WTC11 (cell line): ENCODE results near the gene ARSA.

ENCODE experiments used
- ATF1 ChIP-seq: sonication (generic); formaldehyde crosslinking; IDR thresholded peaks from 2 replicates; pipeline ENCODE4 v1.8.1; 2023; ENCODE audit warnings: mild to moderate bottlenecking, moderate library complexity, missing genetic modification reagents
- CTCF ChIP-seq: fragments of 200-600 bp; IDR thresholded peaks from 2 replicates; pipeline ENCODE4 v1.8.0; 2022; ENCODE audit warnings: antibody characterized with exemption
- E2F1 ChIP-seq: sonication (generic); formaldehyde crosslinking; IDR thresholded peaks from 2 replicates; pipeline ENCODE4 v1.8.0; 2022; ENCODE audit warnings: mild to moderate bottlenecking, missing genetic modification reagents
- ESRRA ChIP-seq: sonication (generic); formaldehyde crosslinking; IDR thresholded peaks from 2 replicates; pipeline ENCODE4 v1.8.1; 2022; ENCODE audit warnings: mild to moderate bottlenecking, missing genetic modification reagents, borderline replicate concordance
- JAZF1 ChIP-seq: fragments of 250-450 bp; sonication (Bioruptor Pico); IDR thresholded peaks from 2 replicates; pipeline ENCODE4 v1.9.0; 2021; ENCODE audit warnings: moderate library complexity, mild to moderate bottlenecking, inconsistent platforms
- MAX ChIP-seq: sonication (generic); formaldehyde crosslinking; IDR thresholded peaks from 2 replicates; pipeline ENCODE4 v1.8.0; 2022; ENCODE audit warnings: mild to moderate bottlenecking, missing genetic modification reagents
- NFYB ChIP-seq: sonication (generic); formaldehyde crosslinking; conservative IDR thresholded peaks from 2 replicates; pipeline ENCODE4 v1.8.0; 2022; ENCODE audit warnings: low read depth, missing genetic modification reagents
- TCF7 ChIP-seq: sonication (generic); formaldehyde crosslinking; IDR thresholded peaks from 2 replicates; pipeline ENCODE4 v1.8.0; 2022; ENCODE audit warnings: mild to moderate bottlenecking, low read depth, missing genetic modification reagents, moderate library complexity
- ZNF396 ChIP-seq: fragments of 250-450 bp; sonication (Bioruptor Pico); IDR thresholded peaks from 2 replicates; pipeline ENCODE4 v1.8.0; 2021; ENCODE audit warnings: mild to moderate bottlenecking, moderate library complexity, borderline replicate concordance
- TF ChIP-seq, protein P1 (sequence below): sonication (generic); formaldehyde crosslinking; IDR thresholded peaks from 2 replicates; pipeline ENCODE4 v1.8.1; 2023; ENCODE audit warnings: mild to moderate bottlenecking, missing genetic modification reagents
- TF ChIP-seq, protein P2 (sequence below): sonication (generic); formaldehyde crosslinking; IDR thresholded peaks from 2 replicates; pipeline ENCODE4 v1.8.0; 2022; ENCODE audit warnings: missing genetic modification reagents
- TF ChIP-seq, protein P3 (sequence below): sonication (generic); formaldehyde crosslinking; conservative IDR thresholded peaks from 2 replicates; pipeline ENCODE4 v1.8.1; 2022; ENCODE audit warnings: mild to moderate bottlenecking, missing genetic modification reagents
- TF ChIP-seq, protein P4 (sequence below): sonication (generic); formaldehyde crosslinking; IDR thresholded peaks from 2 replicates; pipeline ENCODE4 v1.8.1; 2023; ENCODE audit warnings: mild to moderate bottlenecking, missing genetic modification reagents, moderate library complexity
- TF ChIP-seq, protein P5 (sequence below): sonication (generic); formaldehyde crosslinking; conservative IDR thresholded peaks from 2 replicates; pipeline ENCODE4 v1.8.1; 2023; ENCODE audit warnings: mild to moderate bottlenecking, low read depth, missing genetic modification reagents, moderate library complexity

DNA sequence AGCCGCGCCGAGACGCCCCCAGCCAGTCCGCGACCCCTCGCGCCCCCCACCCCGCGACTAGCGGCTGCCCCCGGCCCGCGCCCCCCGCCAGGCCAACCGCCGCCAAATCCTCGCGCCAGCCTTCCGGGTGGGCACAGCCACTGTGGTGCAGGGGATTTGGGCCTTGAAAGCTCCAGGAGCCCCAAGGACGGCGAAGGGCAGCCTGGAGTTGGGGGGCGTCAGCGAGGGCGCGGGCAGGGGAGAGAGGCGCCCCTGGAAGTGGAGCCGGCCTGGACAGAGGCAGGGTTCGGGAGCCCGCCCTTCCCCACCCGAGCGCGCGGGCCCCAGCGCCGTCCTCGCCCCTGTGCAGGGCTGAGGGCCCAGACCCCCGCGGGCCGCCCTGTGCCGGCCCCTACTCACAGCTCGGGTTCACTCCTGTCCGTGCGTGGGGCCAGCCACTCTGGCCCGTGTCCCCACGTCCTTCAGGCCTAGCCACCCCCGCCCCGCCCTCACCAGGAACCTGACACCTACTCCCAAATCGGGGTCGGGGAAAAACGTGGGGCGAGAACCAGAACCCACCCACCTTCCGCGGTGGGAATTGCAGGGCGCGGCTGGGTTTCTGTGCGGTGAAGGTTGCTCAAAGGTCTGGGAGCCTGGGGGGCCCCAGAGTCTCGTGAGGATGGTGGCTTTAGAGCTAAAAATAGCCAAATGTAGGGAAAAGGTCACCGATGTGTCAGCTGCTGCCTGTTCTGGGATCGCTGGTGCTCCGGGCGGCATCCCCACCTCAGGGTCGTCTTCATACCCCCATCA lies 49.8 kb downstream of the ARSA start, which contains the start of gene CPT1B:
- TF ChIP-seq CTCF (no peak), JAZF1 (CRISPR knock-in tag) (no peak), NFYB (CRISPR knock-in tag) (no peak), TCF7 (no peak), MAX (no peak), E2F1 (CRISPR knock-in tag) (no peak), ESRRA (CRISPR knock-in tag) (no peak), ZNF396 (CRISPR knock-in tag) (no peak), ATF1 (CRISPR knock-in tag) (no peak)
- TF ChIP-seq, protein P1, sequence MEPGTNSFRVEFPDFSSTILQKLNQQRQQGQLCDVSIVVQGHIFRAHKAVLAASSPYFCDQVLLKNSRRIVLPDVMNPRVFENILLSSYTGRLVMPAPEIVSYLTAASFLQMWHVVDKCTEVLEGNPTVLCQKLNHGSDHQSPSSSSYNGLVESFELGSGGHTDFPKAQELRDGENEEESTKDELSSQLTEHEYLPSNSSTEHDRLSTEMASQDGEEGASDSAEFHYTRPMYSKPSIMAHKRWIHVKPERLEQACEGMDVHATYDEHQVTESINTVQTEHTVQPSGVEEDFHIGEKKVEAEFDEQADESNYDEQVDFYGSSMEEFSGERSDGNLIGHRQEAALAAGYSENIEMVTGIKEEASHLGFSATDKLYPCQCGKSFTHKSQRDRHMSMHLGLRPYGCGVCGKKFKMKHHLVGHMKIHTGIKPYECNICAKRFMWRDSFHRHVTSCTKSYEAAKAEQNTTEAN (CRISPR knock-in tag), result no peak
- TF ChIP-seq, protein P2, sequence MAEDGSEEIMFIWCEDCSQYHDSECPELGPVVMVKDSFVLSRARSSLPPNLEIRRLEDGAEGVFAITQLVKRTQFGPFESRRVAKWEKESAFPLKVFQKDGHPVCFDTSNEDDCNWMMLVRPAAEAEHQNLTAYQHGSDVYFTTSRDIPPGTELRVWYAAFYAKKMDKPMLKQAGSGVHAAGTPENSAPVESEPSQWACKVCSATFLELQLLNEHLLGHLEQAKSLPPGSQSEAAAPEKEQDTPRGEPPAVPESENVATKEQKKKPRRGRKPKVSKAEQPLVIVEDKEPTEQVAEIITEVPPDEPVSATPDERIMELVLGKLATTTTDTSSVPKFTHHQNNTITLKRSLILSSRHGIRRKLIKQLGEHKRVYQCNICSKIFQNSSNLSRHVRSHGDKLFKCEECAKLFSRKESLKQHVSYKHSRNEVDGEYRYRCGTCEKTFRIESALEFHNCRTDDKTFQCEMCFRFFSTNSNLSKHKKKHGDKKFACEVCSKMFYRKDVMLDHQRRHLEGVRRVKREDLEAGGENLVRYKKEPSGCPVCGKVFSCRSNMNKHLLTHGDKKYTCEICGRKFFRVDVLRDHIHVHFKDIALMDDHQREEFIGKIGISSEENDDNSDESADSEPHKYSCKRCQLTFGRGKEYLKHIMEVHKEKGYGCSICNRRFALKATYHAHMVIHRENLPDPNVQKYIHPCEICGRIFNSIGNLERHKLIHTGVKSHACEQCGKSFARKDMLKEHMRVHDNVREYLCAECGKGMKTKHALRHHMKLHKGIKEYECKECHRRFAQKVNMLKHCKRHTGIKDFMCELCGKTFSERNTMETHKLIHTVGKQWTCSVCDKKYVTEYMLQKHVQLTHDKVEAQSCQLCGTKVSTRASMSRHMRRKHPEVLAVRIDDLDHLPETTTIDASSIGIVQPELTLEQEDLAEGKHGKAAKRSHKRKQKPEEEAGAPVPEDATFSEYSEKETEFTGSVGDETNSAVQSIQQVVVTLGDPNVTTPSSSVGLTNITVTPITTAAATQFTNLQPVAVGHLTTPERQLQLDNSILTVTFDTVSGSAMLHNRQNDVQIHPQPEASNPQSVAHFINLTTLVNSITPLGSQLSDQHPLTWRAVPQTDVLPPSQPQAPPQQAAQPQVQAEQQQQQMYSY (CRISPR knock-in tag), result no peak
- TF ChIP-seq, protein P3, sequence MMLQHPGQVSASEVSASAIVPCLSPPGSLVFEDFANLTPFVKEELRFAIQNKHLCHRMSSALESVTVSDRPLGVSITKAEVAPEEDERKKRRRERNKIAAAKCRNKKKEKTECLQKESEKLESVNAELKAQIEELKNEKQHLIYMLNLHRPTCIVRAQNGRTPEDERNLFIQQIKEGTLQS (CRISPR knock-in tag), result no peak
- TF ChIP-seq, protein P4, sequence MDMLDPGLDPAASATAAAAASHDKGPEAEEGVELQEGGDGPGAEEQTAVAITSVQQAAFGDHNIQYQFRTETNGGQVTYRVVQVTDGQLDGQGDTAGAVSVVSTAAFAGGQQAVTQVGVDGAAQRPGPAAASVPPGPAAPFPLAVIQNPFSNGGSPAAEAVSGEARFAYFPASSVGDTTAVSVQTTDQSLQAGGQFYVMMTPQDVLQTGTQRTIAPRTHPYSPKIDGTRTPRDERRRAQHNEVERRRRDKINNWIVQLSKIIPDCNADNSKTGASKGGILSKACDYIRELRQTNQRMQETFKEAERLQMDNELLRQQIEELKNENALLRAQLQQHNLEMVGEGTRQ (CRISPR knock-in tag), result no peak
- TF ChIP-seq, protein P5, sequence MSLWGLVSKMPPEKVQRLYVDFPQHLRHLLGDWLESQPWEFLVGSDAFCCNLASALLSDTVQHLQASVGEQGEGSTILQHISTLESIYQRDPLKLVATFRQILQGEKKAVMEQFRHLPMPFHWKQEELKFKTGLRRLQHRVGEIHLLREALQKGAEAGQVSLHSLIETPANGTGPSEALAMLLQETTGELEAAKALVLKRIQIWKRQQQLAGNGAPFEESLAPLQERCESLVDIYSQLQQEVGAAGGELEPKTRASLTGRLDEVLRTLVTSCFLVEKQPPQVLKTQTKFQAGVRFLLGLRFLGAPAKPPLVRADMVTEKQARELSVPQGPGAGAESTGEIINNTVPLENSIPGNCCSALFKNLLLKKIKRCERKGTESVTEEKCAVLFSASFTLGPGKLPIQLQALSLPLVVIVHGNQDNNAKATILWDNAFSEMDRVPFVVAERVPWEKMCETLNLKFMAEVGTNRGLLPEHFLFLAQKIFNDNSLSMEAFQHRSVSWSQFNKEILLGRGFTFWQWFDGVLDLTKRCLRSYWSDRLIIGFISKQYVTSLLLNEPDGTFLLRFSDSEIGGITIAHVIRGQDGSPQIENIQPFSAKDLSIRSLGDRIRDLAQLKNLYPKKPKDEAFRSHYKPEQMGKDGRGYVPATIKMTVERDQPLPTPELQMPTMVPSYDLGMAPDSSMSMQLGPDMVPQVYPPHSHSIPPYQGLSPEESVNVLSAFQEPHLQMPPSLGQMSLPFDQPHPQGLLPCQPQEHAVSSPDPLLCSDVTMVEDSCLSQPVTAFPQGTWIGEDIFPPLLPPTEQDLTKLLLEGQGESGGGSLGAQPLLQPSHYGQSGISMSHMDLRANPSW (CRISPR knock-in tag), result no peak
